Measurements from ENCODE around the gene ZNF70. TPM values are rescaled to one million over a fixed set of nuclear protein-coding genes. Genes with fewer than 3 reads are reported as not detected.

The ZNF70 gene
- total RNA-seq, 1 donor from 2014 or later = 4.9 TPM

DNA sequence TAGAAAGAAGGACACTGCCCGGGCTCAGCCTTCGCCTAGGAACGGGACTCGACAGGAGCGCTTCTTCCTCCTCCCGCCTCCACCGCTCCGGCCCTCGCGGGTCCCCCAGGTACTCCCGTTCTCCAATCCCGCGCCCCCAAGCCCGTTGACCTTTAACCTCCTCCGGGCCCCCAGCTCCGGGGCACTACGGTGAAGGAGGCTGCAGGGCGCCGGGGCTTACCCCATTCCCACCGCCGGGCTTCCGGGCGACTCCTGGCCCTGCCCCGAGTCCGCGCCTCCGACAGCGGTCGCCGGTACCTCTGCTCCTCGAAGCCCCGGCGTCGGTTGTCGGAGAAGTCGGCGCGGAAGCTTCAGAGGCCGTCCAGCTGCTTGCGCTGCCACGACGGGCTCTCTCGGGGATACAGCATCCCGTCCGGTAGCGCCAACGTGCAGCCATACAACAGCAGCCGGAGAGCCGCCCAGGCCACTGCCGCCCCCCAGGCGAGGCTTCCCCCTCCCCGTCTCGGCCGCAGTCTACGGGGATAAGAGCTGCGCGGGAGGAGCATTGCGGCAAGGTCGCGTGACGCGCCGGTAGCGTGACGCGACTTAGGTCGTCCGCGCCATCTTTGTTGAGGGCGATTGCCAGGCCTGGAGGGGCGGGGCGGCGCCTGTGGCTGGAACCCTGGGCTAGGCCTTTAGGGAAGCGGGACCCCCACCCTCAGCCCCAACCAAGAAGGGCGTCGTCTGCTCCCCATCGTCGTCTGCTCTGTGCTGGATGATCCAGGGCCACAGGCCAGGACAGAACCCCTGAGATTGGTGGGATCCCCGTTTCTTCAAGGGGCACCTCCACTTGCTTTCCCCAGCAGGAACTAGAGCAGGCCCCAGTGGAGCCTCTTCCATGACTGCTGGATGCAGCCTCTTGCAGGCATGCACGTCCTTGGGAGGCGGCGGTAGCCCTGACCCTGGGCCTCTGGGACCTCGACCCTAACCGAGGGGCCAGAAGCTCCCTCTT is 33.8 kb downstream of the ZNF70 start:
- peak; percentile 81 for DNase-seq
- no peaks in the 10 kb centered on the region for H3K27me3 Mint-ChIP-seq
- no peaks in the 10 kb centered on the region for H3K9me3 Mint-ChIP-seq
- CTCF ChIA-PET = interaction anchor here (0.8 kb wide), 1 partner anchor 133 kb away, joined by 3 read pairs; no protein-coding TSS in a partner anchor
- peaks cover 16% of the 10 kb centered on the region for H3K4me1 Mint-ChIP-seq
- ATAC-seq (ENCODE audit: low read depth) = peak; percentile 97
- H3K36me3 Mint-ChIP-seq (ENCODE audit: low read depth) = peaks cover 20% of the 10 kb centered on the region
- TF ChIP-seq, protein P1, sequence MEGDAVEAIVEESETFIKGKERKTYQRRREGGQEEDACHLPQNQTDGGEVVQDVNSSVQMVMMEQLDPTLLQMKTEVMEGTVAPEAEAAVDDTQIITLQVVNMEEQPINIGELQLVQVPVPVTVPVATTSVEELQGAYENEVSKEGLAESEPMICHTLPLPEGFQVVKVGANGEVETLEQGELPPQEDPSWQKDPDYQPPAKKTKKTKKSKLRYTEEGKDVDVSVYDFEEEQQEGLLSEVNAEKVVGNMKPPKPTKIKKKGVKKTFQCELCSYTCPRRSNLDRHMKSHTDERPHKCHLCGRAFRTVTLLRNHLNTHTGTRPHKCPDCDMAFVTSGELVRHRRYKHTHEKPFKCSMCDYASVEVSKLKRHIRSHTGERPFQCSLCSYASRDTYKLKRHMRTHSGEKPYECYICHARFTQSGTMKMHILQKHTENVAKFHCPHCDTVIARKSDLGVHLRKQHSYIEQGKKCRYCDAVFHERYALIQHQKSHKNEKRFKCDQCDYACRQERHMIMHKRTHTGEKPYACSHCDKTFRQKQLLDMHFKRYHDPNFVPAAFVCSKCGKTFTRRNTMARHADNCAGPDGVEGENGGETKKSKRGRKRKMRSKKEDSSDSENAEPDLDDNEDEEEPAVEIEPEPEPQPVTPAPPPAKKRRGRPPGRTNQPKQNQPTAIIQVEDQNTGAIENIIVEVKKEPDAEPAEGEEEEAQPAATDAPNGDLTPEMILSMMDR (IDR thresholded peaks at IDR 0.05) = no peak
- H3K27ac Mint-ChIP-seq = peak overlapping the region; percentile 69
- intact Hi-C loops (cut with micrococcal nuclease) = loop anchor here (1.0 to 5.0 kb wide), 6 partner anchors 21 to 197 kb away; partner anchors contain the start of gene CHCHD10
- POLR2A ChIA-PET = interaction anchor here (0.5 to 1.8 kb wide), 17 partner anchors 15 to 177 kb away, joined by 3 to 13 read pairs (median 4); partner anchors contain the start of genes DERL3, MIF, SLC2A11 and ZNF70
- H3K4me3 Mint-ChIP-seq = peak overlapping the region; percentile 81

GRCh38 chr22:23715806-23716375 is 35.0 kb downstream of the ZNF70 start:
- Mint-ChIP-seq H3K4me1 (peaks cover 16% of the 10 kb centered on the region), H3K36me3 (ENCODE audit: low read depth) (peaks cover 31% of the 10 kb centered on the region), H3K4me3 (peak overlapping the region; percentile 81), H3K27ac (no peak overlapping the region), H3K9me3 (no peaks in the 10 kb centered on the region), H3K27me3 (no peaks in the 10 kb centered on the region)
- ChIA-PET CTCF (interaction anchor here (0.7 to 0.8 kb wide), 2 partner anchors 120 to 134 kb away, joined by 3 read pairs; no protein-coding TSS in a partner anchor), POLR2A (interaction anchor here (1.6 to 1.8 kb wide), 2 partner anchors 134 to 141 kb away, joined by 4 to 7 read pairs; partner anchors contain the start of gene SLC2A11)
- intact Hi-C loops (cut with micrococcal nuclease) = loop anchor here (5.0 kb wide), 2 partner anchors 51 to 131 kb away; partner anchors contain the start of gene CHCHD10
- no peak for ATAC-seq (ENCODE audit: low read depth)
- DNase-seq = no peak
- TF ChIP-seq, protein P1 (IDR thresholded peaks at IDR 0.05) = no peak

DNA sequence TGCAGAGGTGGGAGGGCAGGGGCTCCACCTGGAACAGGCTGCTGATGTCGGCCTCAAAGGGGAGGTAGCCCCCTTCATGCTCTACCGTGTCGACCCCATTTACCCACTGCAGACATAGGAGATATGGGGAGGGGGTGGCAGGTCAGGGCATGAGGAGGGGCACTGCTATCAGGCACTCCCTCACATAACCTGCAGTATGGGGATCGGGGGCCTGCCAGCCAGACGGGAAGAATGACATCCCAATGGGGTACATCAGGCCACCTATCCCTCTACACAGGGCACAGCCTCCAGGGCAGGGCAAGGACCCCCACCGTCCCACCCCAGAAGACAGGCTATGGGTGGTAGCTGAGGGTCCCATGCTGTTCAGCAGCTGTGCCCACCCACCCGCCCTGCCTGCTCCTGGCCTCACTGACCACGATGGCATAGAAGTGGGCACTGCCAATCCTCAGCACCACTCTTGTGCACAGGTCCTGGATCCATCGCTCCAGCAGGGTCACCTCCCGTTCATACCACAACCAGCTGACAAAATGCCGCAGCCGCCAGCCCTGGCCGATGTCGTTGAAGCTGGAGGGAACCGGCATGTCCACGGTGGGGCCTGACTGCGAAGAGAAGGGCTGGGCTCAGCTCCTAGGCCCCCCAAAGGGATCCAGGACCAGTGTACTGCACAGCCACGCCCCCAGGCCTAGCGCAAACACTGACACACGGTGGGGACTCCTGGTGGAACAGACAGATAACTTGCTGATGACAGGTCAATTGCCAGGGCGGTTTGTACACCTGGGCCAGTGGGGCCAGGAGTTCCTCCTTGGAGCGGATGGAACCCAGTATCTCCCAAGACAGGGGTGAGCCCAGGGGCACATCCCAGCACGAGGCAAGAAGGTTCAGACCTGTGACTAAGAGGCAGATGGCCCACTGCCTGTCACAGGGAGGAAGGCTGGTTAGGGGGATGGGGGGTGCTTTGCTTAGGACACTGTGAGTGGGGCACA is 36.0 kb downstream of the ZNF70 start:
- ATAC-seq (ENCODE audit: low read depth) (no peak), DNase-seq (no peak)
- intact Hi-C loops (cut with micrococcal nuclease) = loop anchor here (5.0 kb wide), 2 partner anchors 52 to 132 kb away; partner anchors contain the start of gene CHCHD10
- Mint-ChIP-seq H3K27ac (no peak overlapping the region), H3K27me3 (no peaks in the 10 kb centered on the region), H3K9me3 (no peaks in the 10 kb centered on the region), H3K36me3 (ENCODE audit: low read depth) (peaks cover 41% of the 10 kb centered on the region), H3K4me3 (peak overlapping the region; percentile 68), H3K4me1 (peaks cover 16% of the 10 kb centered on the region)
- TF ChIP-seq, protein P1 (IDR thresholded peaks at IDR 0.05) = no peak
- CTCF ChIA-PET = no interaction called here
- POLR2A ChIA-PET = no interaction called here

- Mint-ChIP-seq H3K9me3 (no peaks in the 10 kb centered on the region), H3K27me3 (no peaks in the 10 kb centered on the region), H3K4me3 (peak overlapping the region; percentile 32), H3K27ac (peak overlapping the region; percentile 50), H3K36me3 (ENCODE audit: low read depth) (peaks cover 50% of the 10 kb centered on the region), H3K4me1 (peaks cover 16% of the 10 kb centered on the region)
- CTCF ChIA-PET = interaction anchor here (1.3 kb wide), 1 partner anchor 136 kb away, joined by 3 read pairs; no protein-coding TSS in a partner anchor
- POLR2A ChIA-PET = interaction anchor here (0.5 to 0.7 kb wide), 2 partner anchors 85 to 669 kb away, joined by 4 to 7 read pairs; no protein-coding TSS in a partner anchor
- ATAC-seq (ENCODE audit: low read depth) (no peak), DNase-seq (no peak)
- intact Hi-C loops (cut with micrococcal nuclease) = no loop called here
- TF ChIP-seq, protein P1 (IDR thresholded peaks at IDR 0.05) = no peak
Measured at GRCh38 chr22:23713696-23714595, 37.0 kb downstream of the ZNF70 start.

All from activated B cell treated with CpG ODN at 0.5 μM for 24 hours (primary cell).